Fibroblast of peridontal ligament (primary cell): ENCODE results near the gene MAGI2.
A peak's percentile ranks its signal among the peaks of the same experiment; 100 is the strongest.

ENCODE experiments used
- DNase-seq: peaks from one replicate; pipeline ENCODE4 v3.0.0-alpha.2; 2010; ENCODE audit errors: extremely low read depth

The MAGI2 gene

GRCh38 chr7:79258826-79259225, 194.6 kb downstream of the MAGI2 start:
- no peak for DNase-seq

GRCh38 chr7:79257959-79258358, 195.5 kb downstream of the MAGI2 start:
- no peak for DNase-seq

- no peak for DNase-seq
Observed at GRCh38 chr7:79245623-79246249, 207.7 kb downstream of the MAGI2 start.

DNA sequence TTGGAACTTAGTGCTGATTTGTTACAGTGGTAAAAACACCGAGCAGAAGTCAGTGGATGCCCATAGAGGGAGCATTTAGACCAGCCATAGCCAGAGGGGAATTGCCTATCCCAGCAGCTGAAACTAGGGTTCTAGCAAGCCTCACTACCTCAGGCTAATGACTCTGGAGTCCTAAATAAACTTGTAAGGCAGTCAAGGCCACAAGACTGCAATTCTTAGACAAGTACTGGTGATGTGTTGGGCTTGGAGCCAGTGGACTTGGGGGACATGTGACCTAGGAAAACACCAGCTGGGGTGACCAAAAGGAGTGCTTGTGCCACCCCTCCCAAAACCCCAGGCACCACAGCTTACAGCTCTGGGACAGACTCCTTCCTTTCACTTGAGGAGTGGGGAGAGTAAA, 209.0 kb downstream of the MAGI2 start:
- DNase-seq, result no peak

- peak; percentile 77 for DNase-seq
Observed at GRCh38 chr7:79241288-79242060, 212.0 kb downstream of the MAGI2 start.

DNA sequence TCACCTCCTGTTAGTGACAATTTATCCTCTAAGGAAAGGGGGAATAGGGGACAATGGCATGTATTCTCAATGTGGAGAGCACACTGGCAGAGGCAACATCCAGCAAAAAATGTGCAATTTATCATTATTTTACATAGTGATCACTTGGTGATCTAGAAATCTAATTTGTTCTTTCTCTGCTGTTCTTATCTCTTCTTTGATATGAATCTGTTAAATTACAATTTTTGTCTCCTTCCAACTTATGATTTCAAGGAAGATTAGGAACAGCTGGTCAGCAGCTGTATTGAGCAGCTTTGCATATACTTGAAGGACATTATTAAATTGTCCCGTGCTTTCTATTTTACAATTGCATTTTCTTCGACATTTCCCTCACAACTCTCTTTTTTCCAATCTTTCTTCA, 213.1 kb downstream of the MAGI2 start:
- peak; percentile 13 for DNase-seq

DNA sequence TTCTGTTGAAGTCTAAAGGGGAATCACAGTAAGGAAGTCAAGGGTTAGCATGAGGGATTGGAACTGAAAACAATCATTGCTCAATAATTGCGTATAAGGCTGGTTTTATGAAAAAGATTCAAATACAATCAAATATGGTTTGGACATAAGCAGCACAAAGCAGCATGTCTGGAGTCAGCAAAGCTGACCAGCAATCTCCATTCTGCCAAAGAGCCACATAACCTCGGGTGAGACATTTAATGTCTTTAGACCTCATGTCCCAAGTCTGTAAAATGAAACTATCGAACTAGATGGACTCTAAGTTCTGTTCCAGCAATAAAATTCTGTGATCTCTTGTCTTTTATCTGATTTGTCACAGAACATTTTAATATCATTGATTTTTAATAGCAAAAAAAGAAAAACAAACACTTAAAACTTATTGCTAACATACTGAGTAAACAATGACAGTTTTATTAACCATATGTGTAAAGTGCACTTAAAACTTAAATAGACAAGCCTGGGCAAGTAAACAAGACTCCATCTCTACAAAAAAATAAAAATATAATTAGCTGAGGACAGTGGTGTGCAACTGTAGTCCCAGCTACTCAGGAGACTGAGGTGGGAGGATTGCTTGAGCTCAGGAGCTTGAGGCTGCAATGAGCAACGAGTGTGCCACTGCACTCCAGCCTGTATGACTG, 217.0 kb downstream of the MAGI2 start:
- no peak for DNase-seq

DNA sequence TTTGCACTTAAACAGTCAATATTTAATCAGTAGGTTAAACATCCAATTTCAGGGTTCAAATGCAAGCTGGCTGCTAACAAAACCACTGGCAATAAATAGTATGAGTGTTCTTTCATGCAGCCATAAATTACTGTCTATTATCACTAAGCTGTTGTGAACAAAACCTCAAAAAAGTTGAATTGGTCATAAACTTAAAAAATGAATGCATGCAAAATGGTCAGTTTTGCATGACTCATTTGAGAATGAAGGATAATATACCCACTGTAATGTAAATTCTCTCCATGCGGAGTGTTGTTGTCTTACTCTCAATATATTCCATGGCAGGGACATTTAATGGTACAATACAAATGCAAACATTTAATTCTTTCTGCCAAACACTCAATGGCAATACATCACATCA, 226.4 kb downstream of the MAGI2 start:
- no peak for DNase-seq

- no peak for DNase-seq
Observed at GRCh38 chr7:79221211-79221610, 232.3 kb downstream of the MAGI2 start.

DNA sequence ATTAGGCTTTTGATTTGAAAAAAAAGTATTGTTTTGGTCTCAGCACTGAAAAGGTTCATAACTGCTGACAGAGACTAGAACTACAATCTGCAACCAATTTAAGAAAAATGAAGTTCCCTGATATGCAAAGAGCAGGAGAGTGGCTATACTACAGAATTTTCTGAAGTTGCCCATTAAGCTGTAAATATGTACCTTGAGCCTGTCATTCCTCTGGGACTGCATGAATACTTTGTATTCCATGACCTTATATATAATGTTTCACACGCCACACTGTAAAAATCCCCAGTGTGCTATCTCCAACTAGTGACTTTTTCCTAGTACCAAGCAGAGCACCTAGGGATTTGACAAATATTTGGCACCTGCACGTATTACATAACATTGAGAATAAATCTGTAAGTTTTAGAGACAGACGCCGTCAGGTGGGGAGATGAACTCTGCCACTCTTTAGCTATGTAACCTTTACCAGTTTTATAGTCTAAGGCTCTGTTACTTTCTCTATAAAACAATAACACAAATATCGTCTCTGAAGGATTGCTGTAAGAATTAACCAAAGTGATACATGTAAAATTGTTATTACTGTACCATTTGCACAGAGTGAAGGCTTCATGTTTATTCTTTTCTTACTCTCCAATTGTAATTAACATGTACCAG, 235.4 kb downstream of the MAGI2 start:
- DNase-seq, result no peak

DNA sequence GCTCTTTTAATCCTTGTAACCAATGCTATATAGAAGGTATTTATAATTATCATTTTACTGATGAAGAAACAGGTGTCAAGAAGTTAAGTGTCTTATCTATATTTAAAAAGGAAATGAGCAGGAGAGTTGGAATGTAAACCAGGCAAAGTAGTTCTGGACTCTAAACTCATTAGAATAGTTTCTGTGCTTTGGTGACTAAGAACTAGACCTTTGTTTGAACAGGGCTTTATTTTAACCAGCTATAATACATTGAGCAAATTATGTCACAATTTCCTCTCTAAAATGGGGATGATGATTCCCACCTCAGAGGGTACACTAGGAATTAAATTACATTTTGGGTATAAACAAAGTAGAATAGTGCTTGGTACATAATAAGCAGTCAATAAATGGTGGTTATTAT, 236.0 kb downstream of the MAGI2 start:
- DNase-seq, result no peak

GRCh38 chr7:79216236-79216635, 237.2 kb downstream of the MAGI2 start:
- DNase-seq, result no peak

DNA sequence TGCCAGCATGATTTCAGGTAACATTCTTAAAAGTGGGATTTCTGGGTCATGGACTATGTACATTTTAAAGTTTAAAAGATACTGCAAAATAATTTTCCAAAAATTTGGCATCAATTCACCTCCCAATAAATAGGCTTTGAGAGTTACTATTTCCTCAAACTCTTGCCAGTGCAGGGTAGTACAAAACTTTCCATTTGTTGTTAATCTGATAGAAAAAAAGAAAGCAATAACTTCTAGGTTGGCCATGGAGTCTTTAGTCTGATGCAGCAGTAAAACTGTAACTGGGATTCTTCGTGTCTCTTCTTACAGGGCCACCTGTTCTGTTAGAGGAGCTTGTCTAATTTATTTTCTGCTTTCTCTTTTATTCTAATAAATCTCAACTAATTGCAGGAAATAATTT, 241.1 kb downstream of the MAGI2 start:
- DNase-seq, result no peak

GRCh38 chr7:79211724-79212123, 241.7 kb downstream of the MAGI2 start:
- DNase-seq, result no peak

DNA sequence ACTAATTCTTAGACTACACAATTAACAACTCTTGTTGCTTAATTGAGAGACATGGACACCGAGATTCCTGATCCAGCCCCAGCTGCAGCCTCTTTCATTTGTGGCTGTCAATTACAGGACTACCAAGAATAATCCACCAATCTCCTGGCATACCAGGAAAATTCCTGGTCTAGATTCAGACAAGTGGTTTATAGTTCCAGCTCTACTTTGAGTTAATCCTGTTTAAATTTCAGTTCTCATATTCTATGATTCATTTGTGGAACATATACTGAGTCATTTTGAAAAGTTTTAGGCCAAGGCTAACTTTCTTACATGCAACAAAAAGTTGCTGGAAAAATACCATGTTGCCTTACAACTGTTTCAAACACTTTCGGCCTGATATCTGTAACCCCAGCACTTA, 253.5 kb downstream of the MAGI2 start:
- DNase-seq, result peak; percentile 72

GRCh38 chr7:79199266-79199665, 254.2 kb downstream of the MAGI2 start:
- peak; percentile 21 for DNase-seq

DNA sequence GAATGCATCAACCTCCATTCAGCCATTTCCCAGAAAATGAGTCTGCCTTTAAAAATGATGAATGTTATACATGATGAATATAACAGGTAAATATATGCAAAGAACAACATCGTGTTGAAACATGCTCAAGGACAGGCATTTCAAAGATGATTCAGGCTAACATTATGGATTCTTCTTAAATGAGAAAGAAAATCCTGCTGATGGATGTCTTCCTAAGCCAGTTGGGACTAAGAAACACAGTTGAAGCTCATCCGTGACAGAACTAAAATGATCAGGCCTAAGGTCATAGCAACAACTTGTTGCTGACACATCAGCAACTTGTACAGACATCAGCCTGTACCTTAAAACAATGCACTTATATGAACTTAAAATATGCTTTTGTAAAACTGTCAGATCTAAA, 267.9 kb downstream of the MAGI2 start:
- DNase-seq, result no peak

DNA sequence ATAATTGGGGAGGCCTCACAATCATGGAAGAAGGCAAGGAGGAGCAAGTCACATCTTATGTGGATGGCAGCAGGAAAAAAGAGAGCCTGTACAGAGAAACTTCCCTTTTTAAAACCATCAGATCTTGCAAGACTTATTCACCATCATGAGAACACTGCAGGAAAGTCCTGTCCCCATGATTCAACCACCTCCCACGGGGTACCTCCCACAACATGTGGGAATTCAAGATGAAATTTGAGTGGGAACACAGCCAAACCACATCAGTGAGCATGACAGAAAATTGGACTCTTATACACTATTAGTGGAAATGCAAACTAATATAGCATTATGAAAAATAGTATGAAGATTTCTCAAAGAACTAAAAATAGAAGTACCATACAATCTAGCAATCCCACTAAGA, 271.2 kb downstream of the MAGI2 start:
- DNase-seq, result peak; percentile 42

DNA sequence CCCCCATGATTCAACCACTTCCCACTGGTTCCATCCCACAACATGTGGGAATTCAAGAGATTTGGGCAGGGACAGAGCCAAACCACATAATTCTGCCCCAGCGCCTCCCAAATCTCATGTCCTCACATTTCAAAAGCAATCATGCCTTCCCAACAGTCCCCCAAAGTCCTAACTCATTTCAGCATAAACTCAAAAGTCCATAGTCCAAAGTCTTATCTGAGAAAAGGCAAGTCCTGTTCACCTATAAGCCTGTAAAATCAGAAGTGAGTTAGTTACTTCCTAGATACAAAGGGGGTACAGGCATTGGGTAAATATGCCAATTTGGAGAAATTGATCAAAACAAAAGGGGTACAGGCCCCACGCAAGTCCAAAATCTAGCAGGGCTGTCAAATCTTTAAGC, 272.9 kb downstream of the MAGI2 start:
- no peak for DNase-seq

DNA sequence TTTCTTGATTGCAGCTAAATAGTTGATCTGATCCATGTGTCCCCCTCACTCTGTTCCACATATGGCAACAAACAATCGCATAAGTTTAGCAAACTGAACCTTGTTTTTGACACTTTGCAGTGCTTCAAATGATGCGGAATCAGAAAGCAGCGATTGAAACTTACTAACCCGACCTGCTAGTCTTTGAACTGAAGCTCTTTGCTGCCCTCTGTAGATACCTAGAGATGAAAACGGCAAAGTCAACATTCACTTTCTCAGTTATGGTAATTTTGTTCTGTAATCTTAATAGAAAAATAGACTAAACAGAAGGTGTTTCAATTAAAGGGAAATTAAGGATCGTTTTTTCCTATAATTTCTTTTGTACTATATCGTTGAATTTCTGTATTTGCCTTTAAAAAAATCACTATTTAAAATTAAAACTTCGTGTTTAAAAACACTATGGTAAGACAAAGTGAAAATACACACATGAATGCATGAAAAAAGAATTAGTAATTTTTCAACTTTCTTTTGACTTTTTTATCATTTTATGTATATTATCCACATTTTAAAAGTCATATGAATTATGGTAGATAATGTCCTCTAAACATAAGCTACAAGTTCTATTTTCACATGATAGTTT, 276.5 kb downstream of the MAGI2 start:
- peak; percentile 75 for DNase-seq

DNA sequence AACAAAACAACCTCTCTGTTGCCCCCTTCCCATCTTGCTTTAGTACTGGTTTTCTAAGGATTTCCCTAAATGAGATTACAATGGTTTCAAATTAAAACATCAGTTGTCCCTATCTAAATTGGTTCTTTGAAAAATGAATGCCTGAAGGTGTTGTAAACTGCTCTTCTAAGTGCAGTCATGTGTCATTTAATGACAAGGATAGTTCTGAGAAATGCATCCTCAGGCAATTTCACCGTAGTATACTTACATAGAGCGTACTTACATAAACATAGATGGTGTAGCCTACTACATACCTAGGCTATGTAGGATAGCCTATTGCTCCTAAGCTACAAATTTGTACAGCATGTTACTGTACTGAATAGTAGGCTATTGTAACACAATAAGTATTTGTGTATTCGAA, 278.1 kb downstream of the MAGI2 start:
- no peak for DNase-seq

DNA sequence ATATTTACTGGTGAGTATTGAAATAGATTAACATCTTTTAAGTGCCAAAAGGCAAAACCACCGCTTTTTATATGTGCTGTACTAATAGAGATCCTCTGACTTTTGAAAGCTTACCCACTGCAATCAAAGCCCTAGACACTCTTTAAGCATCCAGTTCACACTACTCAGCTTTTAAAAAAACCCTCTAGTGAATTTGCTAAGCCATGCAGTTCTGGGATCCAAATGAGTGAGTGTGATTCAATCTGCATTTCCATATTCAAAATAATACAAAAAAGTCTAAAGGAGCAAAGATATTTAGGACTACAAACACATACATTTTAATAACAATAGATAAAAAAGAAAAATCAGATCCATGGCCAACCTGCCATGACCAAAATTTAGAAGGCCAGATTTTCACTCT, 288.2 kb downstream of the MAGI2 start:
- DNase-seq, result no peak
